H1 (cell line): ENCODE measurements around the gene PPIH. TPM values are rescaled to one million over a fixed set of nuclear protein-coding genes. Genes with fewer than 3 reads are reported as not detected.

Experiments
- CTCF ChIA-PET: fragments of 300-600 bp; sonication (Branson Sonifier 250); formaldehyde crosslinking; loops from one replicate; lab custom pipeline; 2021; ENCODE audit not compliant: partially characterized antibody; lab: Charles Lee
- POLR2A ChIA-PET: fragments of 300-600 bp; sonication (Branson Sonifier 250); formaldehyde crosslinking; loops from one replicate; lab custom pipeline; 2021; ENCODE audit warnings: inconsistent platforms; ENCODE audit not compliant: partially characterized antibody; lab: Charles Lee
- DNase-seq, 2 experiments: peaks; one replicate each; pipeline versions ENCODE4 v3.0.0 to v3.0.0-alpha.2; 2010 to 2022; ENCODE audit warnings: low spot score in 2 of 2, low read depth in 1 of 2, mixed read lengths in 1 of 2
- FAIRE-seq: peaks from 2 replicates; lab custom pipeline; 2011; peaks lifted over from hg19 to GRCh38; lab: Jason Lieb, UNC
- H2AFZ ChIP-seq: 2 replicates; pipeline ENCODE4 v1.8.1; 2012; ENCODE audit warnings: low read length, inconsistent platforms
- H2AK5ac ChIP-seq: 2 replicates; pipeline ENCODE4 v1.6.1; 2013; ENCODE audit warnings: low read depth, low read length
- H2BK120ac ChIP-seq: replicated peaks from 2 replicates; pipeline ENCODE3; 2013; ENCODE audit warnings: low read depth, low read length, inconsistent platforms
- H2BK12ac ChIP-seq: 2 replicates; pipeline ENCODE4 v1.6.1; 2013; ENCODE audit warnings: low read depth, low read length
- H2BK15ac ChIP-seq: 2 replicates; pipeline ENCODE4 v1.6.1; 2013; ENCODE audit warnings: low read length
- H2BK20ac ChIP-seq: 2 replicates; pipeline ENCODE4 v1.6.1; 2013; ENCODE audit warnings: low read length
- H2BK5ac ChIP-seq: 2 replicates; pipeline ENCODE4 v1.6.1; 2013; ENCODE audit warnings: low read depth, low read length
- H3K14ac ChIP-seq: 2 replicates; pipeline ENCODE4 v1.6.1; 2013; ENCODE audit warnings: inconsistent platforms; ENCODE audit not compliant: insufficient read length
- H3K18ac ChIP-seq: 2 replicates; pipeline ENCODE4 v1.6.1; 2013; ENCODE audit warnings: low read length; ENCODE audit errors: extremely low read depth
- H3K23ac ChIP-seq: 2 replicates; pipeline ENCODE4 v1.6.1; 2013; ENCODE audit warnings: inconsistent platforms; ENCODE audit not compliant: insufficient read length
- H3K23me2 ChIP-seq: 2 replicates; pipeline ENCODE4 v1.6.1; 2013; ENCODE audit warnings: low read depth, low read length
- H3K27ac ChIP-seq: 2 replicates; pipeline ENCODE4 v1.6.1; 2011; ENCODE audit warnings: low read depth, low read length, inconsistent platforms
- H3K27me3 ChIP-seq, 4 experiments: replicated peaks in 1 of 4; 1 replicate in 1 of 4; 2 replicates in 3 of 4; pipeline versions ENCODE4 v1.6.1 to v1.8.1; 2011 to 2013; ENCODE audit warnings: low read length in 3 of 4, mild to moderate bottlenecking in 3 of 4, inconsistent platforms in 2 of 4, mixed read lengths in 2 of 4, moderate library complexity in 1 of 4; ENCODE audit not compliant: control insufficient read depth in 3 of 4, insufficient read depth in 3 of 4; ENCODE audit errors: extremely low read depth in 1 of 4
- H3K36me3 ChIP-seq, 4 experiments: 2 replicates each; pipeline versions ENCODE4 v1.6.1 to v1.8.1; 2011 to 2013; ENCODE audit warnings: mild to moderate bottlenecking in 4 of 4, low read length in 3 of 4, moderate library complexity in 2 of 4, control low read depth in 1 of 4, inconsistent platforms in 1 of 4; ENCODE audit not compliant: insufficient read depth in 4 of 4, control insufficient read depth in 2 of 4
- H3K4ac ChIP-seq: replicated peaks from 2 replicates; pipeline ENCODE3; 2013; ENCODE audit warnings: low read length, low read depth, mixed read lengths, inconsistent platforms; ENCODE audit not compliant: insufficient read length
- H3K4me1 ChIP-seq, 4 experiments: replicated peaks in 1 of 4; 1 replicate in 1 of 4; 2 replicates in 3 of 4; pipeline versions ENCODE4 v1.6.1 to v1.8.1; 2011 to 2013; ENCODE audit warnings: low read length in 3 of 4, inconsistent platforms in 2 of 4, mixed read lengths in 1 of 4; ENCODE audit not compliant: insufficient read depth in 4 of 4, control insufficient read depth in 3 of 4
- H3K4me2 ChIP-seq, 2 experiments: 2 replicates each; pipeline versions ENCODE4 v1.6.1 to v1.8.1; 2011 to 2013; ENCODE audit warnings: low read depth in 2 of 2, low read length in 2 of 2, control low read depth in 1 of 2, inconsistent platforms in 1 of 2, mild to moderate bottlenecking in 1 of 2; ENCODE audit not compliant: insufficient read depth in 1 of 2
- H3K4me3 ChIP-seq, 4 experiments: fragments of 200-600, 300-600 bp in 1 of 4; sonication (generic), shearing (Covaris generic), sonication (Bioruptor Twin) in 1 of 4; 2 replicates each; pipeline versions ENCODE4 v1.5.1 to v1.8.1; 2011 to 2016; ENCODE audit warnings: low read length in 4 of 4, low read depth in 3 of 4, control low read depth in 2 of 4, inconsistent platforms in 2 of 4, mild to moderate bottlenecking in 2 of 4, mixed read lengths in 1 of 4, moderate library complexity in 1 of 4; ENCODE audit not compliant: insufficient read depth in 2 of 4; ENCODE audit errors: extremely low read depth in 1 of 4
- H3K56ac ChIP-seq: replicated peaks from 2 replicates; pipeline ENCODE3; 2013; ENCODE audit warnings: low read depth, mild to moderate bottlenecking, mixed read lengths, low read length, inconsistent platforms; ENCODE audit not compliant: insufficient read length
- H3K79me1 ChIP-seq: 2 replicates; pipeline ENCODE4 v1.6.1; 2013; ENCODE audit warnings: low read depth, low read length, control low read depth
- H3K79me2 ChIP-seq, 2 experiments: 2 replicates each; pipeline versions ENCODE4 v1.6.1 to v1.8.1; 2012 to 2013; ENCODE audit warnings: low read length in 2 of 2, mild to moderate bottlenecking in 2 of 2, inconsistent platforms in 1 of 2; ENCODE audit not compliant: insufficient read depth in 2 of 2, control insufficient read depth in 1 of 2
- H3K9ac ChIP-seq, 4 experiments: replicated peaks in 1 of 4; 1 replicate in 1 of 4; 2 replicates in 3 of 4; pipeline versions ENCODE4 v1.6.1 to v1.8.1; 2011 to 2013; ENCODE audit warnings: low read depth in 3 of 4, low read length in 3 of 4, control low read depth in 2 of 4, mild to moderate bottlenecking in 2 of 4, moderate library complexity in 2 of 4, inconsistent platforms in 1 of 4; ENCODE audit errors: extremely low read depth in 1 of 4
- H3K9me3 ChIP-seq, 2 experiments: 2 replicates each; pipeline versions ENCODE4 v1.6.1 to v1.8.1; 2012 to 2013; ENCODE audit warnings: mild to moderate bottlenecking in 2 of 2, moderate library complexity in 2 of 2, control low read depth in 1 of 2, inconsistent platforms in 1 of 2, low read depth in 1 of 2, low read length in 1 of 2, mixed read lengths in 1 of 2; ENCODE audit not compliant: insufficient read depth in 2 of 2
- H4K20me1 ChIP-seq, 2 experiments: replicated peaks in 1 of 2; 2 replicates each; pipeline versions ENCODE3 to v1.8.1; 2011 to 2013; ENCODE audit warnings: inconsistent platforms in 2 of 2, low read length in 2 of 2, mild to moderate bottlenecking in 1 of 2; ENCODE audit not compliant: insufficient read depth in 2 of 2, control insufficient read depth in 1 of 2
- H4K5ac ChIP-seq: 2 replicates; pipeline ENCODE4 v1.6.1; 2013; ENCODE audit warnings: low read length, low read depth, mixed read lengths, inconsistent platforms; ENCODE audit not compliant: insufficient read length
- H4K8ac ChIP-seq: 2 replicates; pipeline ENCODE4 v1.8.0; 2013; ENCODE audit warnings: mild to moderate bottlenecking, moderate library complexity, low read length, inconsistent platforms; ENCODE audit not compliant: insufficient read depth; ENCODE audit errors: extremely low read depth
- H4K91ac ChIP-seq: replicated peaks from 2 replicates; pipeline ENCODE3; 2013; ENCODE audit warnings: low read length, mixed read lengths, inconsistent platforms; ENCODE audit not compliant: insufficient read length
- EP300 ChIP-seq, 2 experiments: IDR thresholded peaks; 1 replicate in 1 of 2; 2 replicates in 1 of 2; pipeline ENCODE4 v1.6.1; 2011 to 2012; ENCODE audit warnings: low read depth in 2 of 2, low read length in 2 of 2, mild to moderate bottlenecking in 2 of 2, borderline replicate concordance in 1 of 2, inconsistent platforms in 1 of 2, moderate library complexity in 1 of 2
- HDAC2 ChIP-seq, 2 experiments: fragments of 300-600 bp in 1 of 2; sonication (generic) in 1 of 2; IDR thresholded peaks; 2 replicates each; pipeline ENCODE4 v1.6.1; 2011 to 2012; ENCODE audit warnings: low read depth in 2 of 2, low read length in 2 of 2, mild to moderate bottlenecking in 2 of 2, moderate library complexity in 2 of 2, borderline replicate concordance in 1 of 2, inconsistent platforms in 1 of 2
- WGBS, 2 experiments: shearing (Covaris generic) in 1 of 2; methylation state at CpG; one replicate each; pipeline versions ENCODE4 v1.1.6 to v1.1.7; 2013 to 2015; ENCODE audit warnings: low lambda C conversion rate in 2 of 2, mixed read lengths in 2 of 2, inconsistent platforms in 1 of 2, low coverage in 1 of 2, missing lambda C conversion rate in 1 of 2; ENCODE audit not compliant: insufficient replicate concordance in 2 of 2, insufficient coverage in 1 of 2, insufficient read length in 1 of 2; ENCODE audit errors: extremely low coverage in 1 of 2, missing lambda C conversion rate in 1 of 2; 5-methylcytosine and 5-hydroxymethylcytosine counted together
- polyA plus RNA-seq, 7 experiments: library from polyadenylated mRNA; depleted of rRNA in 3 of 7; stranded (reverse) in 5 of 7; unstranded in 2 of 7; fragments of >200 nt in 5 of 7; fragments of 200-250 nt in 2 of 7; gene quantifications; 1 replicate in 5 of 7; 2 replicates in 1 of 7; 4 replicates in 1 of 7; pipeline versions ENCODE4 v1.2.1 to v1.2.3, GENCODE V29; 2011 to 2013; ENCODE audit warnings: missing spikeins in 2 of 7, mixed read lengths in 2 of 7
- total RNA-seq: library from RNA; stranded (reverse); fragmentation: NEBNext Ultra II Directional; extraction: Animal tissue kit (Norgen Biotek cat#: 25700); gene quantifications from 2 replicates; pipeline ENCODE4 v1.2.1, GENCODE V29; 2021

PPIH gene
- total and polyA plus RNA-seq, 2 of the 8 experiments (the other 6 are each of a cell fraction or from before 2014, with no cell fraction given), result 78.1 to 91.5 TPM

DNA sequence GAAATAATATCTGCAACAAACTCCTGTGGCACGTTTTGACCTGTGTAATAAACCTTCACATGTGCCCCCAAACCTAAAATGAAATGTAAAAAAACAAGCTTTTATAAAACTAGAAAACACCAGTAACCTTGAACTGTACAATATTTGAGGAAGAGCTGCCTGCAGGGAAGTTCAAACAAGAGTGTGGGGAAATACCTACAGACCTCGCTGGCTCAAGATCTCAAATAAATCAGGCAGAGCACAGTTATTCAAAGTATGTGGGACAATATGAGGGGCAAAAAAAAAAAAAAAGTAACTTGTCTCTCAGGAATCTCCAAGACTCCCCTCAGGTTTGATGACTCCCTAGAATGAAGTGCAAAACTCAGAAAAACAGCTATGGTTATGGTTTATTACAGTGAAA is 37.9 kb upstream of the PPIH start:
- Histone ChIP-seq H2BK5ac (no peak overlapping the region), H4K20me1 (no peaks in the 10 kb centered on the region), H3K9ac (no peak overlapping the region), H3K9me3 (no peaks in the 10 kb centered on the region), H2BK15ac (no peak overlapping the region), H2AK5ac (no peak overlapping the region), H2BK120ac (no peak overlapping the region), H2BK12ac (no peak overlapping the region), H3K18ac (no peak overlapping the region), H3K56ac (no peak overlapping the region), H3K23me2 (no peaks in the 10 kb centered on the region), H4K8ac (no peak overlapping the region), H3K27ac (no peak overlapping the region), H3K36me3 (no peaks in the 10 kb centered on the region), H3K79me2 (no peaks in the 10 kb centered on the region), H2BK20ac (no peak overlapping the region), H4K91ac (no peak overlapping the region), H2AFZ (no peak overlapping the region), H3K27me3 (no peaks in the 10 kb centered on the region), H3K14ac (no peak overlapping the region), H3K23ac (no peak overlapping the region), H3K4me1 (no peaks in the 10 kb centered on the region), H3K4ac (no peak overlapping the region), H3K79me1 (no peaks in the 10 kb centered on the region), H3K4me2 (no peak overlapping the region), H3K4me3 (no peak overlapping the region), H4K5ac (no peak overlapping the region)
- TF ChIP-seq EP300 (IDR thresholded peaks at IDR 0.05; ENCODE audit: borderline replicate concordance in 1 of 2, low read depth in 2 of 2, low read length in 2 of 2) (no peak), HDAC2 (IDR thresholded peaks at IDR 0.05; ENCODE audit: borderline replicate concordance in 1 of 2, low read depth in 2 of 2, low read length in 2 of 2) (no peak)
- POLR2A ChIA-PET, result interaction anchor here (0.8 to 1.3 kb wide), 2 partner anchors 58 to 63 kb away, joined by 3 read pairs; no protein-coding TSS in a partner anchor
- no peak for DNase-seq
- CTCF ChIA-PET, result interaction anchor here (0.6 kb wide), 1 partner anchor 1015 kb away, joined by 3 read pairs; no protein-coding TSS in a partner anchor
- no peak for FAIRE-seq
- 69% methylated on average over 2 of the region's 2 CpGs; no CpG with 5 or more reads in 1 of the 2 experiments for WGBS, 2 experiments
